ENCODE data around the gene MECR.

Gene MECR

GRCh38 chr1:29145739-29146437 lies 84.8 kb downstream of the MECR start:
- CTCF ChIA-PET = no interaction called here
- Mint-ChIP-seq H3K27ac (no peak overlapping the region), H3K27me3 (no peaks in the 10 kb centered on the region), H3K9me3 (no peaks in the 10 kb centered on the region), H3K4me1 (no peaks in the 10 kb centered on the region), H3K36me3 (peaks cover 66% of the 10 kb centered on the region), H3K4me3 (no peak overlapping the region)
- DNase-seq = no peak

DNA sequence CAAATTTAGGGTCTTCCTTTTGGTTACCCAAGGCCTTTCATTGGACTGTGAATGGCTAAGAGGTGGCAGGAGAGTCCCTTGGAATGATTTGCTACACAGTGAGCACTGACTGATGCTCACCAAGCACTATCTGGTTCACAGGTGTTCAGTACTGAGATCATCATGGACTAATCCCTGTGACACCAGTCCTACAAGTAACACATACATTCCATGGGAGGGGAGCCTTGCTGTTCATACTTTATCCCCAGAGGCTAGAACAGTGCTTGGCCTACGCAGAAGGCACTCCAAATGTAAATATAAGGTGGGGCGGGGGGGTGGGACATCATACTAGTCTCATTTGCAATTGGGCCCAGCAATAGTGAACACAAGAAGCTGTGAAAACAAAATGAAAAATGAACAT lies 86.6 kb downstream of the MECR start:
- H3K4me1 Mint-ChIP-seq = no peaks in the 10 kb centered on the region
- no peaks in the 10 kb centered on the region for H3K27me3 Mint-ChIP-seq
- H3K9me3 Mint-ChIP-seq = no peaks in the 10 kb centered on the region
- no peak overlapping the region for H3K27ac Mint-ChIP-seq
- H3K4me3 Mint-ChIP-seq = no peak overlapping the region
- no peak for DNase-seq
- peaks cover 50% of the 10 kb centered on the region for H3K36me3 Mint-ChIP-seq
- CTCF ChIA-PET = no interaction called here

GRCh38 chr1:29142714-29143113 lies 88.0 kb downstream of the MECR start:
- Mint-ChIP-seq H3K4me3 (no peak overlapping the region), H3K27me3 (peaks cover 4% of the 10 kb centered on the region), H3K36me3 (peaks cover 35% of the 10 kb centered on the region), H3K4me1 (no peaks in the 10 kb centered on the region), H3K27ac (no peak overlapping the region), H3K9me3 (no peaks in the 10 kb centered on the region)
- CTCF ChIA-PET = no interaction called here
- no peak for DNase-seq
